ENCODE measurements around the gene MFSD11. TPM values are rescaled to one million over a fixed set of nuclear protein-coding genes. Genes with fewer than 3 reads are reported as not detected.
A peak's percentile ranks its signal among the peaks of the same experiment; 100 is the strongest.
"Not testable (repeated sequence)": the region's sequence is repeated elsewhere in the genome, so short reads cannot be mapped to it uniquely, and the experiment has no call there.

MFSD11 gene
- total RNA-seq, 6 experiments from 2014 or later = 16.1 to 23.4 (median 20.7) TPM

DNA sequence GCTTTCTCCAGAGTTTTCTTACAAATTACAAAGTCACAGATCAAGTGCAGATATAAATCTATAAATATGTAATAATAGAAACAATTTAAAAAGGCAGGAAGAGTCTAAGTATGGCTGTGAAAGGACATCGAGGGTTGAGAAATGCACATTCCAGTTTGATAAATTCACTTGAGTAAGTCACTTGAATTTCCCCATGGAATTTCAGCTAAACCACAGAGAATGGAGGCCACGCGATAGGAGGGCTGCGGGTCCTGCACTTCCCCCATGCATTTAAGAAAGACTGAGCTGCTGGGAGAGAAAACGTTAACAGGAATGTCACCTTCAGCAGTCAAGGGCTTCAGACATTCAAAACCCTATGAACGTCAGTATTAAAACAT is 21.1 kb upstream of the MFSD11 start:
- Mint-ChIP-seq H3K36me3 (ENCODE audit: low read depth) (peaks cover 61% of the 10 kb centered on the region), H3K27me3 (ENCODE audit: insufficient read depth) (peaks cover 5% of the 10 kb centered on the region), H3K4me3 (peak overlapping the region; percentile 81), H3K4me1 (ENCODE audit: low read depth) (peaks cover 56% of the 10 kb centered on the region), H3K9me3 (no peaks in the 10 kb centered on the region), H3K27ac (peak overlapping the region; percentile 98)
- peak; percentile 85 for DNase-seq
- TF ChIP-seq, protein P1, sequence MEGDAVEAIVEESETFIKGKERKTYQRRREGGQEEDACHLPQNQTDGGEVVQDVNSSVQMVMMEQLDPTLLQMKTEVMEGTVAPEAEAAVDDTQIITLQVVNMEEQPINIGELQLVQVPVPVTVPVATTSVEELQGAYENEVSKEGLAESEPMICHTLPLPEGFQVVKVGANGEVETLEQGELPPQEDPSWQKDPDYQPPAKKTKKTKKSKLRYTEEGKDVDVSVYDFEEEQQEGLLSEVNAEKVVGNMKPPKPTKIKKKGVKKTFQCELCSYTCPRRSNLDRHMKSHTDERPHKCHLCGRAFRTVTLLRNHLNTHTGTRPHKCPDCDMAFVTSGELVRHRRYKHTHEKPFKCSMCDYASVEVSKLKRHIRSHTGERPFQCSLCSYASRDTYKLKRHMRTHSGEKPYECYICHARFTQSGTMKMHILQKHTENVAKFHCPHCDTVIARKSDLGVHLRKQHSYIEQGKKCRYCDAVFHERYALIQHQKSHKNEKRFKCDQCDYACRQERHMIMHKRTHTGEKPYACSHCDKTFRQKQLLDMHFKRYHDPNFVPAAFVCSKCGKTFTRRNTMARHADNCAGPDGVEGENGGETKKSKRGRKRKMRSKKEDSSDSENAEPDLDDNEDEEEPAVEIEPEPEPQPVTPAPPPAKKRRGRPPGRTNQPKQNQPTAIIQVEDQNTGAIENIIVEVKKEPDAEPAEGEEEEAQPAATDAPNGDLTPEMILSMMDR (IDR thresholded peaks at IDR 0.05) = no peak

DNA sequence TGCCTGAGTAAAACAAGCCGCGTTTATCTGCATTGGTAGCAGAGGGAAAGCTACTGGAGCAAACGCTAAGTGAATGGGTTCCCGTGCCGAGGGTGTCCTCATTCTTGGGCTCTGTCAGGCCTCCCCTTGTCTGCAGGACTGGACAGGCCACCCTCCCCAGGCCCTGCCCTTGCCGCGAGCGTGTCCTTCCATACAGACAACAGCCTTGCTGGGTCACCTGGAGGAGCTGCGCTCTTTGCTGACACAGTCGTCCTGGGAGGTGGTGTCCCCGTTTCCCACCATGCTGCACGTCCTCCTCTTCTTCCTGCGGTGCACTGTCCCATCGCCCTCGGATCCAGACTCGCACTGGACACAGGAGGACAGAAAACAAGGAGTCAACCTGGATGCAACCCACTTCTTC is 19.4 kb upstream of the MFSD11 start:
- Mint-ChIP-seq H3K27ac (peak overlapping the region; percentile 28; the same call in 1 of the 2 replicates), H3K36me3 (ENCODE audit: low read depth) (peaks cover 69% of the 10 kb centered on the region)
- TF ChIP-seq, protein P1 (IDR thresholded peaks at IDR 0.05) = no peak

DNA sequence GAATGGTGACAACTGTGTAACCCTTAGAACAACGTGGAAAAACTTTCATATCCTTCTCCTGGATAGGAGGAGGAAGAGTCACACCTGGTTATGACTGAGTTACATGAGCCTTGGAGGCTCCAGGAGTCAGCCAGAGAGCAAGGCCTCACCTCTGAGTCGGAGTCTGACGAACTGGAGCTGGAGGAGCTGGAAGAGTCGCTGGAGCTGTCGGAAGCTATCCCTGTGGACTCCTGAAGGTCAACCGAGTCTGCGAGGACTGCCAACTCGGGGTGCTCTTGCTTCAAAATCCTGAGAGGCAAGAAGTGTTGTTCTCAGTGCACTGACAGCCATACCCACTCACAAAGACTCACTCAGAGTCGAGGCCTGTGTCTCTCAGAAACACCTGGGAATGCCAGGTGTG is 17.7 kb upstream of the MFSD11 start:
- DNase-seq = no peak
- no peak overlapping the region for H3K27ac Mint-ChIP-seq
- H3K4me3 Mint-ChIP-seq = no peak overlapping the region
- peaks cover 61% of the 10 kb centered on the region for H3K36me3 Mint-ChIP-seq (ENCODE audit: low read depth)
- peaks cover 2% of the 10 kb centered on the region for H3K27me3 Mint-ChIP-seq (ENCODE audit: insufficient read depth)
- peaks cover 47% of the 10 kb centered on the region for H3K4me1 Mint-ChIP-seq (ENCODE audit: low read depth)
- H3K9me3 Mint-ChIP-seq = no peaks in the 10 kb centered on the region
- TF ChIP-seq, protein P1 (IDR thresholded peaks at IDR 0.05) = no peak

More for the DNA sequence above, 19.4 kb upstream of the MFSD11 start:
- H3K4me3 Mint-ChIP-seq = no peak overlapping the region
- no peaks in the 10 kb centered on the region for H3K9me3 Mint-ChIP-seq
- peaks cover 58% of the 10 kb centered on the region for H3K4me1 Mint-ChIP-seq (ENCODE audit: low read depth)
- peaks cover 5% of the 10 kb centered on the region for H3K27me3 Mint-ChIP-seq (ENCODE audit: insufficient read depth)
- no peak for DNase-seq

DNA sequence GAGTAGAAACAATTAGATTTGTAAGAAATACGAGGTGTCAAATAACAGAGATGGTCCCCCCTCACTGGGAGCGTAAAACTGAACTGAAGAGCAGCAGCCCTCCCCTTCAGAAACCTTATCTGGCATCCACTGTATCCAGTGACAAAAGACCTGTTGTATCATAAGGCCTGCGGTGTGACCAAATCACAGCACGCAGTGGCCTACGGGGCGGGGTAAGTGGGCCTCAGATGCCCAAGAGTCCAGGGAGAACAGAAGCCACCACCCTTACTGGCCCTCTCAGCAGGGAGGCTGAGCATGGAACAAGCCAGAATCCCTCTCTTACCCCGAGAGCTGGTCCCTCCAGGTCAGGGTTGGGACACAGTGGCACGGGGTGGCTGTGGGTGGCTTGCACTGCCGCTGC is 17.0 kb upstream of the MFSD11 start:
- peaks cover 2% of the 10 kb centered on the region for H3K27me3 Mint-ChIP-seq (ENCODE audit: insufficient read depth)
- H3K4me1 Mint-ChIP-seq (ENCODE audit: low read depth) = peaks cover 46% of the 10 kb centered on the region
- DNase-seq = no peak
- peaks cover 62% of the 10 kb centered on the region for H3K36me3 Mint-ChIP-seq (ENCODE audit: low read depth)
- TF ChIP-seq, protein P1 (IDR thresholded peaks at IDR 0.05) = no peak
- H3K9me3 Mint-ChIP-seq = no peaks in the 10 kb centered on the region
- no peak overlapping the region for H3K4me3 Mint-ChIP-seq
- no peak overlapping the region; the same call in 1 of the 2 replicates for H3K27ac Mint-ChIP-seq

DNA sequence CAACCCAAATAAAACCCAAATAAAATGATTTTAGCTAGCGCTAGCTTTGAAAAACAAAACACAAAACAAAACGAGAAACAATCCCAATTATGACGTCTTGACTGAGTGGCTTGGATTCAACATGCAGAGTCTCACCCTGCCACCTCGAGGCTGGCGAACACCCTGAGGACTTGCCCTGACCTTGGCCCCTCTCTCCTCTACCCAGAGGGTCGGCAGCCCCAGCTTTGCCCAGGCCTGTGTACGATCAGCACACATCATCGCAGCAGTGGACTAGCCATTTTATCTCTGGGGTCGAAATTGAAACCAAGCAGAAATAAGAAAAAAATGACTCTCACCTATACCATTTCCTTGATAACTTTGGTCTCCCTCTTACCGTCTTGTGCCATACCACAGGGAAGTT is 16.5 kb upstream of the MFSD11 start:
- DNase-seq = no peak
- Mint-ChIP-seq H3K27ac (peak overlapping the region; percentile 32; the same call in 1 of the 2 replicates), H3K4me1 (ENCODE audit: low read depth) (peaks cover 41% of the 10 kb centered on the region), H3K27me3 (ENCODE audit: insufficient read depth) (peaks cover 3% of the 10 kb centered on the region; the same call in 1 of the 2 replicates), H3K9me3 (no peaks in the 10 kb centered on the region), H3K4me3 (no peak overlapping the region), H3K36me3 (ENCODE audit: low read depth) (peaks cover 57% of the 10 kb centered on the region)
- TF ChIP-seq, protein P1 (IDR thresholded peaks at IDR 0.05) = no peak

DNA sequence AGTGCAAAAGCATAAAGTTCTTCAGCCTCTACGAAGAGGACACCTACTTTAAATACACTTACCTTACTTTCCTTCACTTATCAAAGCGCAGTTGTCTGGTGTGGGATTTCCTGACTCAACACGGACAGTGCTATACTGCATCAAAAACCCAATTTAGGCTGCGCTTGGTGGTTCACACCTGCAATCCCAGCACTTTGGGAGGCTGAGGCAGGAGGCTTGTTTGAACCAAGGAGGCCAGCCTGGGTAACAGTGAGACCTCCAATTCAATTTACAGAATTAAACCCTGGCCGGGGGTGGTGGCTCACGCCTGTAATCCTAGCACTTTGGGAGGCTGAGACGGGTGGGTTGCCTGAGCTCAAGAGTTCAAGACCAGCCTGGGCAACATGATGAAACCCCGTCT is 15.6 kb upstream of the MFSD11 start:
- no peaks in the 10 kb centered on the region for H3K9me3 Mint-ChIP-seq
- H3K27ac Mint-ChIP-seq = no peak overlapping the region
- peaks cover 3% of the 10 kb centered on the region; the same call in 1 of the 2 replicates for H3K27me3 Mint-ChIP-seq (ENCODE audit: insufficient read depth)
- no peak overlapping the region for H3K4me3 Mint-ChIP-seq
- TF ChIP-seq, protein P1 (IDR thresholded peaks at IDR 0.05) = no peak
- peaks cover 33% of the 10 kb centered on the region for H3K4me1 Mint-ChIP-seq (ENCODE audit: low read depth)
- H3K36me3 Mint-ChIP-seq (ENCODE audit: low read depth) = peaks cover 53% of the 10 kb centered on the region
- no peak for DNase-seq

DNA sequence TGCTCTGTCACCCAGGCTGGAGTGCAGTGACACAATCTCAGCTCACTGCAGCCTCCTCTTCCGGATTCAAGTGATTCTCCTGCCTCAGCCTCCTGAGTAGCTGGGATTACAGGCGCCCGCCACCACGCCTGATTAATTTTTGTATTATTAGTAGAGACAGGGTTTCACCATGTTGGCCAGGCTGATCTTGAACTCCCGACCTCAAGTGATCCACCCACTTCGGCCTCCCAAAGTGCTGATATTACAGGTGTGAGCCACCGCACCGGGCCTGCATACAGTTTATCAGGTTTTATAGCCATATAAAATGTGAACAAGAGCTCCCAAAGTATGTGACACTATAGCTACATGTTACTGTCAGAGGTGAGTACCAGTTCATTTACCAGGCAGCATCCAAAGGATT is 14.9 kb upstream of the MFSD11 start:
- H3K36me3 Mint-ChIP-seq (ENCODE audit: low read depth) = peaks cover 56% of the 10 kb centered on the region
- not testable (repeated sequence) for H3K9me3 Mint-ChIP-seq; DNase-seq; H3K27me3 Mint-ChIP-seq (ENCODE audit: insufficient read depth); H3K27ac Mint-ChIP-seq
- H3K4me3 Mint-ChIP-seq = peak overlapping the region; percentile 20; the same call in 1 of the 2 replicates
- peaks cover 37% of the 10 kb centered on the region for H3K4me1 Mint-ChIP-seq (ENCODE audit: low read depth)

All from HFFc6 (cell line).